OCI-LY1 (cell line): ENCODE data around the gene PYCR2.

Experiments used
- CTCF ChIP-seq: fragments of 200-600 bp; sonication (generic), shearing (Covaris generic); IDR thresholded peaks from 2 replicates; pipeline ENCODE4 v1.5.1; 2017; ENCODE audit warnings: mild to moderate bottlenecking, antibody characterized with exemption, low read length, moderate library complexity, mixed read lengths
- EZH2 ChIP-seq: fragments of 200-600 bp; sonication (generic), shearing (Covaris generic); IDR thresholded peaks from 2 replicates; pipeline ENCODE4 v1.8.0; 2017; ENCODE audit warnings: borderline replicate concordance, mixed run types, mild to moderate bottlenecking, antibody characterized with exemption, low read length, moderate library complexity, mixed read lengths

GRCh38 chr1:225946082-225946620 lies 22.1 kb upstream of the PYCR2 start:
- TF ChIP-seq CTCF (no peak), EZH2 (no peak)
